Kidney epithelial cell (primary cell): Measurements from ENCODE around the gene RAPGEF3. TPM values are rescaled to one million over a fixed set of nuclear protein-coding genes. Genes with fewer than 3 reads are reported as not detected.

ENCODE experiments used
- DNase-seq: peaks from one replicate; pipeline ENCODE4 v3.0.0-alpha.2; 2010; ENCODE audit warnings: low read depth
- H3K27me3 ChIP-seq: 2 replicates; pipeline ENCODE4 v1.6.0; 2011; ENCODE audit warnings: low read length; ENCODE audit not compliant: control insufficient read depth, insufficient read depth
- H3K36me3 ChIP-seq: 2 replicates; pipeline ENCODE4 v1.5.1; 2011; ENCODE audit warnings: low read length; ENCODE audit not compliant: control insufficient read depth, insufficient read depth
- H3K4me3 ChIP-seq: 2 replicates; pipeline ENCODE4 v1.5.1; 2011; ENCODE audit warnings: low read depth, mild to moderate bottlenecking, control low read depth, low read length
- CTCF ChIP-seq: IDR thresholded peaks from 2 replicates; pipeline ENCODE4 v1.5.1; 2011; ENCODE audit warnings: mild to moderate bottlenecking, moderate library complexity, low read length, control low read depth, inconsistent platforms; ENCODE audit not compliant: insufficient read depth, poor library complexity, severe bottlenecking
- total RNA-seq: library from RNA; depleted of rRNA; stranded (reverse); fragments of >200 nt; gene quantifications from 2 replicates; pipeline ENCODE4 v1.2.3, GENCODE V29; 2015

The RAPGEF3 gene
- total RNA-seq, 1 donor from 2014 or later = 14.3 TPM

DNA sequence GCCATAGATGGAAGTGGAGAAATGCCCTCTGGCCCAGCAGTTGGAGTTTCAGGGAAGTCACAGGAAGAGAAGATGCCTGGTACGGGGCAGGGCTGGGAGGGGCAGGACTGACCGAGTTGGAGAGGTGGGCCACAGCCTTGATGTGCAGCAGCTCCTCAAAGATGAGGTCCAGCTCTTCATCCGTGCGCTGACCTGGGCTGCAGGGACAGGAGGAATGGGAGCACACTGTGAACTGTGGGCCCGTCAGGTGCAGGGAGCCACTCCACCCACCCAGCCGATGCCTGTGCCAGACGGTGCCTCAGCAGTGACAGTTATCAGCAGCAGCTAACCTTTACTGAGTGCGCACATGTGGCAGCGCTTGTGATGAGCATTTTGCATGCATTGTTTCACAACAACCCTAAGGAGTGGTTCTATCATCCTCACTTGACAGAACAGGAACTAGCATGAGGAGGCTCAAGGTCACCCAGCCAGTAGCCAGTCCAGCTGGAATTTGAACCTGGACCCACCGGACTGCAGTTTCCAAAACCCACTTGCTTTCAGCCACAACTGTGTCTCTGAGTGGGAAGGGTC lies 8.4 kb downstream of the RAPGEF3 start:
- no peaks in the 10 kb centered on the region for H3K36me3 ChIP-seq
- no peak for TF ChIP-seq CTCF
- H3K4me3 ChIP-seq = no peak overlapping the region
- DNase-seq = no peak
- H3K27me3 ChIP-seq = peaks cover 5% of the 10 kb centered on the region

GRCh38 chr12:47748899-47749298 lies 9.8 kb downstream of the RAPGEF3 start:
- TF ChIP-seq CTCF = no peak
- H3K27me3 ChIP-seq = peaks cover 9% of the 10 kb centered on the region

GRCh38 chr12:47748507-47748828 lies 10.2 kb downstream of the RAPGEF3 start:
- H3K36me3 ChIP-seq = no peaks in the 10 kb centered on the region
- no peak for TF ChIP-seq CTCF
- H3K27me3 ChIP-seq = peaks cover 9% of the 10 kb centered on the region
- H3K4me3 ChIP-seq = no peak overlapping the region
- no peak for DNase-seq

More at GRCh38 chr12:47748899-47749298, 9.8 kb downstream of the RAPGEF3 start:
- Histone ChIP-seq H3K36me3 (no peaks in the 10 kb centered on the region), H3K4me3 (no peak overlapping the region)
- DNase-seq = no peak

DNA sequence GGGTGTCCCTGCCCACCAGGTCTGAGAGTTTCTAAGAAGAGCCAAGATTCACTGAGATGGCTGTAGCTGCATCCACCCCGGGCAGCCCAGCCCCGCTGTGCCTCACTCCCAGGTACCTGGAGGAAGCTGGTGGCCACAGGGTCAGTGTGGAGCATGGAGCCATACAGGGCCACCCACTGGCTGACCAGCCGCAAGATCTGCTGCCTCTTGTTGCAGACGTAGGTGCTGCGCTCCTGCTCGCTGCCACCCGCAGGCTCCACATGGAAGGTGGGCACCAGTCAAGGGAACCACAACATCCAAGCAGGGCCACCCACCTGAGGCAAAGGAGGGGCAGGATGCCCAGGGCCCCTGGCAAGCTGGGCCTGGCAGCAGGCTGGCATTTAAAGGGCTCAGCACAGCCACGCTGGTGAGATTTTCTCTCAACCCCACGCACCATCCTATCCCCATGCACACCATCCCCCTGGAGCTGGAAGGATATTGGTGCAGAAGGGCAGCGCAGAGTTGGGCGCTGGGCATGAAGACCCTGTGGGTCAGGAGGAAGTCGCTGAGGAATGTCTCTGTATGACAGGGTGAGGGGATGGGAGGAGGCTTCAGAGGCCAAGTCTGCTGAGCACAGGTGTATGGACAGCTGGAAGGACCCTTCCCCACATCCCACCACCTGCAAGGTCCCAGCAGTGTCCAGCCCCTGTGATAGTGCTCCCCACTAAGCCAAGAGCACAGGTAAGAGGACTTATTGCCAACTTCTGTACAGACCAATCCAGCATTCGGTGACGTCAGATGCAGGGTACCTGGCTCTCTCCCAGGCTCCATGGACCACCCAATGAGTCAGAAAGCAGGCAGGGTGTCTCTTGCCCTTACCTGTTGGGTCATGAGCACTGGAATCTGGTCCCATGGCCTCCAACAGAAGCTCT lies 10.8 kb downstream of the RAPGEF3 start:
- DNase-seq = no peak
- no peak for TF ChIP-seq CTCF
- Histone ChIP-seq H3K27me3 (peaks cover 9% of the 10 kb centered on the region), H3K36me3 (no peaks in the 10 kb centered on the region), H3K4me3 (no peak overlapping the region)

DNA sequence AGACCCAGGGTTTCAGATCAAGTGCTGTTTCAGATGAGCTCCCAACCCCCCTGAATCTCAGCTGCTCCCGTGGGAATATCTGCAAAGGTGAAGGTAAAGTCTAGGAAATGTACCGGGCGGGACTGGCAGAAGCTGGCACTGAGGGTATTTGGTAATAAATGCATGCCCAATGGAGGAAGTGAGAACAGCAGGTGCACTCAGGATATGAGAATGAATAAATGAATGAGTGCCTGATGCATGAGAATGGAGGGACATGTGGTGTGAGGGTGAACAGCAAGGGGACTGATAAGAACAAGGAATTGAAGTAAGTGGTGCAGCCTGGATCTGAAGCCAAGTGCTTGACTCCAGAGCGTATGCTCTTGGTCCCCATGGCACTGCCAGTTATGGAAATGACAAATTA lies 11.6 kb downstream of the RAPGEF3 start:
- Histone ChIP-seq H3K4me3 (no peak overlapping the region), H3K27me3 (peaks cover 9% of the 10 kb centered on the region), H3K36me3 (no peaks in the 10 kb centered on the region)
- no peak for DNase-seq
- TF ChIP-seq CTCF = no peak
